Measurements from ENCODE around the gene ZBED4. TPM values are rescaled to one million over a fixed set of nuclear protein-coding genes. Genes with fewer than 3 reads are reported as not detected.
A peak's percentile ranks its signal among the peaks of the same experiment; 100 is the strongest.

The ZBED4 gene
- total RNA-seq, 1 experiment from 2014 or later, result 15.3 TPM

- no peak for DNase-seq (ENCODE audit: low spot score)
Measured at GRCh38 chr22:49918911-49919881, 65.6 kb downstream of the ZBED4 start.

- no peak for DNase-seq (ENCODE audit: low spot score)
Measured at GRCh38 chr22:49920859-49921258, 67.2 kb downstream of the ZBED4 start.

GRCh38 chr22:49921508-49922278 is 68.0 kb downstream of the ZBED4 start:
- DNase-seq (ENCODE audit: low spot score), result no peak

- DNase-seq (ENCODE audit: low spot score), result no peak
Measured at GRCh38 chr22:49922484-49922883, 68.8 kb downstream of the ZBED4 start.

- no peak for DNase-seq (ENCODE audit: low spot score)
Measured at GRCh38 chr22:49922926-49923325, 69.3 kb downstream of the ZBED4 start.

DNA sequence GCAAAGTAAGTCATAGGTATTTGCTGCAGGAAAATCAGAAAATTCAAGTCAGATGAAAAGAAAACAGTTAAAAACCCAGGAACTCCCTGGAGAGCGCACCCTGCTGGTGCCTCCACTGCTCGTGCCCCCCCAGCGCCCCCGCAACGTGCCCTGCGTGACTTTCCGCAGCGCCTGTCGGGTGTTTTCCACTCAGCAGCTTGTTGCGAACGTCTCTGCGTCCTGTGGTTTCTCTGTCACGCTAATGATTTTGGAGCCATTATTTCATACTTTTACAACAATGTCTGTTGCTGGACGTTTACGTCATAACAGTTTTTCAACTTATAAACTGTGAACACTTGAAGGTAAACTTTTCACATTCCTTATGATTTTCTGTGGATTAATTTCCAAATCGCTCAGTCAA is 69.8 kb downstream of the ZBED4 start:
- no peak for DNase-seq (ENCODE audit: low spot score)

DNA sequence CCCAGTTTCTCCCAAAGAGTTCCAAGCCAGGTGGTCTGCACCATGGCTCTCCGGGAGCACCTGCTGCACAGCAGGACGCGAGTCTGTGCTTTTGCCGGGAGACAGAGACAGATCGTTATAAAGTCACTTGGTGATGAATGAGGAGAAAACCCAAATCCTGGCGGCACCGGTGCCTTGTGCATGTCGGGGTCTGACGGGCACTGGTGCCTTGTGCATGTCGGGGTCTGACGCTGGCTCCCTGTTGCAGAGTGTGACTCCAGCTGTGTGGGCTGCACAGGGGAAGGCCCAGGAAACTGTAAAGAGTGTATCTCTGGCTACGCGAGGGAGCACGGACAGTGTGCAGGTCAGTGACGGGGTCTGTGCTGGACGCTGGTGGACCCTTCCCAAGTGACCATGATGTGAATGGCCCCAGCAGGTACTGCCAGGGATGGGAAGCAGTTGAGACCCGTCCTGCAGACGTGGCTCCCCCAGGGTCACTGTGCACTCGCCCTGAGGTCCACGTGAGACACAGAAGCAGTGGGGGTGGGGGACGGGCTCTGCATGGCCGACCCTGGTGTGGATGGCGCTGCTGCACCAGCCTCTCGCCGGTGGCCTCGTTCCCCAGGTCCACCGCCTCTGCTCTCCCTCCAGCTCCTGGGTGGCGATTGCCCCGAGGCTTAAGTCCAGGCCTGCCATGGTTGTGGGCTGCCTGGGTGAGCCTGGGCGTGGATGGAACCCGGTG is 70.6 kb downstream of the ZBED4 start:
- no peak for DNase-seq (ENCODE audit: low spot score)

DNA sequence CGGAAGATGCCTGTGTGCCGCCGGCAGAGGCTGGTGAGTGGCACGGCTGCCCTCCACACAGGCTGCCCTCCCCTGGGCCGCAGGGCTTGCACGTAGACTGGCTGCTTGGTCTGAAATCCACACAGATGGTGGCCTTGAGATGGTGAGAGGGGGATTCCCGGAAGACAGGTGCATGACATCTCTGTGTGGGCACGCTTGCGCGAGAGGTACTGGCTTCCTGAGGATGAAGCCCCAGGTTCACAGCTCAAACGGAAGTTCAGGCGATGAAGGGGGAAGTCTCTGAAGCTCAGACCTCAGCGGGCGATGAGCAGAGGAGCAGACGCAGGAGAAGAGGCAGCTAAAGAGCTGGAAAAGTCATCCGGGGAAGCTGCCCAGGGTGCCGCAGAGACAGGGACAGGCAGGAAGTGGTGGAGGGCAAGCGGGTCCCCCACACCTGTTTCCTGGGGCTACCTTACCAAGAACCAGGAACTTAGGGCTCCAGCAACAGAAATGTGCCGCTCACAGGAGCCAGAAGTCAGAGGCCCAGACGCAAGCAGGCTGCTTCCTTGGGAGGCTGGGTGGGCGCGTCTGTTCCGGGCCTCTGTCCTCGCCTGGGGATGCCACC is 72.0 kb downstream of the ZBED4 start:
- no peak for DNase-seq (ENCODE audit: low spot score)

DNA sequence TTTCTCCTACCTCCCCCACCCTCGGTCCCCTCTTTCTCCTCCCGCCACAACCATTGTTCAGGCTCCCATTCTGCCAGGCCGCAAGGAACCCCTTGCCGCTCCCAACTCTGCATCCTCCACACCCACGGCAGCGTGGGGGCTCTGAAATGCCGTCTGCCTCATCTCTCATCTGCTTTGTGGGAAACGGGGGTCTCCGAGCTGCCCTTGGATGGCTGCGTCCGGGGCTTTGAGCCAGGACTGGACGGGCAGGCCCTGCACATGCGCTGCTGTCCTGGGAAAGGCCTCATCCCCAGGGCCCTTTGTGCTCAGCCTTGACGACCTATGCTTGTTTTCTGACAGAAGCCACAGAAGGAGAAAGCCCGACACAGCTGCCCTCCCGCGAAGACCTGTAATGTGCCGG is 73.3 kb downstream of the ZBED4 start:
- no peak for DNase-seq (ENCODE audit: low spot score)

GRCh38 chr22:49927483-49928184 is 74.0 kb downstream of the ZBED4 start:
- DNase-seq (ENCODE audit: low spot score), result no peak

- no peak for DNase-seq (ENCODE audit: low spot score)
Measured at GRCh38 chr22:49928185-49928495, 74.5 kb downstream of the ZBED4 start.

DNA sequence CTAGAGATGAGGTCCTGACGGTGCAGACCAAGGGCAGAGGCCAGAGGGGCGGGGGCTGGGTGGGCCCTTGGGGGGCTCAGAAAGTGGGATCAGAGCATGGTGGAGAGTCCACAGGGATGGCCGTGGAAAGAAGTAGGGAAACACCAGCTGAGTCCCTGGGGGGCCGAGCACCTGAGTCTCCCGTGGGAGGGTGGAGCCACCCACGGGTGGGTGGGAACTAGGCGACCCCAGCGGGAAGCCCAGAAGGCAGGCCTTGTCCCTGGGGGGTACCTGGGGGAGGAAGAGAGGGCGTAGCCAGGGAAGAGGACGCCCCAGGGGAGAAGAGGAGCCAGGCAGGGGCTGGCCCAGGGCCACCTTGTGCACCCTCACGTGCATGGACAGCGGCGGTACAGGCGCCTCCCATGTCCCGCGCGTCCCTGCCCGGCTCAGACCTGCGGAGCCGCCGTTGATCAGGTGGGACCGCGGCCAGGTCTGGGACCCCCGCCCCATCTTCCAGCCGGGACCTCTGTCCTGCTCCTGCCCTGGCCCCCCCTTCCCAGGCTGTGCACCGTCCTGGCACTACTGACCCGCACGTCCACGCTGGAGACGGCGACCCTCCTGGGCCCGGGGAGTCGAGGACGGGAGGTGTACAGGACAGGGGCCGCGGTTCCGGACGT is 75.0 kb downstream of the ZBED4 start:
- no peak for DNase-seq (ENCODE audit: low spot score)

DNA sequence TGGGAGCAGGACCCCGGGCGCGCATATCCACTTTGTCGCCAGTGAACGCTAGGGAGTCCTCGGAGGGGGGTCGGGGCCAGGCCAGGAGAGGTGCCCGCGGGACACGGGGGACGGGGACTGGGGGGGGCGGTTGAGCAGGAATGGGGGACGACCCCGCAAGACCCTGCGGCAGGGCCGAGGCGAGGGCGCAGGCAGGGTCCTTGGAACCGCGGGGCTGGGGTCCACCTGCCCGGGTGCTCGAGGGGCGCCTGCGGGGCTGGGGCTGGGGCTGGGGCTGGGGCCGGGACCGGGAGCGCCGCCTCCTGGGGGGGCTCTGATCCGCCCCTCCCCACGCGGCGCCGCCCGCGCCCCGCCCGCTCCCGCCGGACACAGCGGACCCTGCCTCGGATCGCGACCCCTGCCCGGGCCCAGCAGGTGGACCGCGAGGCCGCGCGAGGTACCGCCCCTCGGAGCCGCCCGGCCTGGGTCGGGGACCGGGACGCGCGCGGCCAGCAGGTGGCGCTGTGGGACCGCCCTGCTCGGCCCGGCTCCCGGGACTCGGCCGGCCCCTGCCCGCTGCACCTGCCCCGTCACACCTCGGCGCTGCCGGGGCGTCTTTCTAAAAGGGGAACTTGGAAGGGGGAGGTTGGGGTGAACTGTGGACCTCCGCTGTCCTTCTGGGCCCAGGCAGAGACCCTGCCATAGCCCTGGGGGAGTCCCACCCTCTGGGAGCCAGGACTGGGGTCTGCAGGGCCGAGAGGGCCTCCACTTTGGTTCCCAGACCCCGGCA is 75.8 kb downstream of the ZBED4 start:
- DNase-seq (ENCODE audit: low spot score), result peak; percentile 49

DNA sequence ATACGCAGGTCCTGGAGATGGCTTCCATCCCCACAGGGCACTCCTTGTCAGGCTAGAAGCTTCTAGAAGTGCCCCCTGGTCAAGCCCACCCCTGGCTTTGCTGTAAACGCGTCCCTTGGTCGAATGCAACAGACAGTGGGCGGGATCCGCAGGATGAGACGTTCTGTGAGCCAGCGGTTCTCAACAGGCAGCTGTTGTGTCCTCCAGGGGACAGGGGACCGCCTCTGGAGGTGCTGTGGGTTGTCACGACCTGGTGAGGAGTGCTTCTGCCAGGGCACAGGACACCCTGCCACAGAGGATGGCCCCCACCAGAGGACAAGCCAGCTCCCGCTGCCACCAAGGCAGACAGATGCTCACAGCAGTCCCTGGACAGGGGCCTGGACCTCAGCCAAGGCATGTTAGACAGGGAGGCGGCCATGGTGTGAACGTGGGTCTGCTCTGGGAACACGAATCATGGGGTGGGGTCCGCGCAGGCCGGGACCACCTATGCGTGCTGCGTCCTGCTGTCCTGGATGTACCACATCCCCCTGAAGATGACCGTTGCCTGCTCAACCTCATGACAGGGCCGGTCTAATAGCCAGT is 76.4 kb downstream of the ZBED4 start:
- no peak for DNase-seq (ENCODE audit: low spot score)

- peak; percentile 86 for DNase-seq (ENCODE audit: low spot score)
Measured at GRCh38 chr22:49930596-49931412, 77.2 kb downstream of the ZBED4 start.

- DNase-seq (ENCODE audit: low spot score), result no peak
Measured at GRCh38 chr22:49933236-49934159, 79.9 kb downstream of the ZBED4 start.

- no peak for DNase-seq (ENCODE audit: low spot score)
Measured at GRCh38 chr22:49934160-49934890, 80.7 kb downstream of the ZBED4 start.
